ENCODE results near the gene ANKH.

GRCh38 chr5:14741131-14741530 lies 130.4 kb downstream of the ANKH start:
- TF ChIP-seq CTCF (IDR thresholded peaks at IDR 0.05) = no peak
- TF ChIP-seq EZH2 (IDR thresholded peaks at IDR 0.05; ENCODE audit: borderline replicate concordance, insufficient read depth, low read depth, low read length, poor library complexity, severe bottlenecking) = no peak
